22Rv1 (cell line): ENCODE results near the gene IGFBP3.

ENCODE experiments used
- CTCF ChIP-seq: fragments of 450-650 bp; IDR thresholded peaks from 2 replicates; pipeline ENCODE4 v1.5.1; 2017; ENCODE audit warnings: mild to moderate bottlenecking
- ZFX ChIP-seq: fragments of 450-650 bp; IDR thresholded peaks from 2 replicates; pipeline ENCODE4 v1.6.1; 2017; ENCODE audit warnings: antibody characterized with exemption, borderline replicate concordance

GRCh38 chr7:45921699-45922519, 837 bp upstream of the IGFBP3 start:
- TF ChIP-seq ZFX (no peak), CTCF (peak; percentile 97)
